T47D (cell line): ENCODE measurements around the gene TMEM217.

Experiments used
- DNase-seq, 2 experiments: peaks; one replicate each; pipeline versions ENCODE4 v3.0.0 to v3.0.0-alpha.2; 2011 to 2012; ENCODE audit warnings: low read depth in 1 of 2, low spot score in 1 of 2
- JUND ChIP-seq: IDR thresholded peaks from 2 replicates; pipeline ENCODE4 v1.6.1; 2012; ENCODE audit warnings: low read depth
- in situ Hi-C: cut with HindIII; loops from 2 replicates; pipeline ENCODE4 v1.10.0; 2016; ENCODE audit warnings: low sequenced_read_pairs, low pct_unique_long_range_greater_than_20kb

The TMEM217 gene

DNA sequence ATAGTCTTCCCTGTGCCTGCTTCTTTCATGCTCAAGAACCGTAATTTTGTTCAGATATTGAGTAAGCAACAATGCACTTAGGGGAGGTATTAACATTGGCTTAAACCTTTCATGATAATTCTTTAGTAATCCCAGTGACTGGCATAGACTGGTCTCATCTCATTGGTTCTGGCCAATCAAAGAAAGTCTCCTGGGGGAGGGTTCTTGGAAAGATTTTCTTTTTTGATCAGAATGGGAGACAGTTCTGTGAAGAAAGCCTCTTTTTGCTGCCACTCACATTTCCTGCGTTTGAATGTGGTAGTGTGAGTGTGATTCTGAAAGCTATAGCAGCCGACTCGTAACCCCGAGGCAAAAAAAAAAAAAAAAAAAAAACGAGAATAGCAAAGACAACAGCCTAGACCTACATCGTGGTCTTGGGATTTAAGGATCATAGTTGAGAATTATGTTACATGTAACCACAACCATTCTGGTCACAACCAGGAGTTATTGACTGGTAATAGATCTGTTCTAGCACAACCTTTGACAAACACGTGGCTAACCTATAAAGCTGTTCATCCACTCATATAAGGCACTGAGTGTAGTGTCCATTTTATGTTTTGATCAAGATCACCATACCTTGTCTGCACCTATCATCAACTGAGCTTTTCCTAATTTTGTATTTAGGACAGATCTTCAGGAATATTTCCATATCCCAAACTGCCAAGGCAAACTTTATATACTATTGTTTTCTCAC, 15.1 kb upstream of the TMEM217 start:
- no peak for TF ChIP-seq JUND

DNA sequence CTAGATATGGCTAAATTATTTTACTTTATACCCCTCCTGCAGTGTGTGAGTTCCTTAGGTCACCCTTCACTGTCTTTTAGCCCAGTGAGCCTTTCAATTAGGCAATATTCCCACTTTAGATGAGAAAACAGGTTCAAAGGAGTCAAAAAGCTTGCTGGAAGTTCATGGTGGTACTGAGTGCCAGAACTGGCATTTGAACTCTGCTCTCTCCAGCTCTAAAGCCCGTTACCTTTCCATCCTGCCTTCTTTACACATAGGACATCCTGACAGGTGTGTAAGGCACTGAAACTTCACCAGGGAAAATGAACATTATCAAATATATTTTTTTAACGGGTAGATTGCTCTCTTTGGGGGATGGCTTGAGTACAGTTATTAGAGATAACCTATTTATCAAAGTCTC, 11.2 kb upstream of the TMEM217 start:
- no peak for DNase-seq
- in situ Hi-C loops = no loop called here
- no peak for TF ChIP-seq JUND

More for the DNA sequence above, 15.1 kb upstream of the TMEM217 start:
- no peak for DNase-seq
- in situ Hi-C loops = no loop called here

DNA sequence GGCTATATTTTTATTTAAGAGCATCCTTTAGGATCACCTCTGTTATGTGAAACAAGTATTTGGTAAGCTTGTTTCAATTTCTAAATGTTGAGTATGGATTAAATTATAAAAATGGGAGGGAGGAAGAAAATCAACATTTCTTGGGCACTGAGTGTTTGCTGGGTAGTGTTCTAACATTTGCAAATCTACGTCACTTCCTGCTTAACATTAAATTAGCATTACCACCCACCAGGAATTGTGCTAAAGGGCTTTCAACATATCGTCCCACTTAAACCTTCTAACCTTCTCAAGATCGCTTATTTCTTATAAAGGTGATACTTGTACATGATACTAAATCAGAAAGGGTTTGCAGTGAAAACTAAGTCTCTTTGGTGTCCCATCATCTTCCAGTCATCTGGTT, 7.9 kb upstream of the TMEM217 start:
- in situ Hi-C loops = no loop called here
- no peak for DNase-seq
- TF ChIP-seq JUND = no peak

DNA sequence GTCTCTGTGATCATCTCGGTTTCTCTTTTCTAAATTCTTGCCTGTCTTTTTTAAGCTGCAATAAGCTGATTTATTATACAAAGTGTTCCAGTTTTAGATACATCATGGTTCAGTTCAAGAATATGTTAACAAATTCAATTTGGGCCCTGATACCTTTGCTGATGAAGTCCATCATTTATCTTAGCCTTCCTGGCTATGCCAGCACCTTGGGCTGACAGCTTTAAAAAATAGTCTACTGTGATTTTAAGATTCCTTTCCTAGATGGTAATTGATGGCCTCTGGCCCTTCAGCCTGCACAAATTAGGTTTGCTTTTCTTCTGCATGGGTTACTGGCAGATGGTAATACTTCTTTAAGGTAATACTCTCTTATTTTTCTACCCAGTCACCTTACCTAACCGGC, 7.1 kb upstream of the TMEM217 start:
- in situ Hi-C loops = no loop called here
- no peak for DNase-seq

DNA sequence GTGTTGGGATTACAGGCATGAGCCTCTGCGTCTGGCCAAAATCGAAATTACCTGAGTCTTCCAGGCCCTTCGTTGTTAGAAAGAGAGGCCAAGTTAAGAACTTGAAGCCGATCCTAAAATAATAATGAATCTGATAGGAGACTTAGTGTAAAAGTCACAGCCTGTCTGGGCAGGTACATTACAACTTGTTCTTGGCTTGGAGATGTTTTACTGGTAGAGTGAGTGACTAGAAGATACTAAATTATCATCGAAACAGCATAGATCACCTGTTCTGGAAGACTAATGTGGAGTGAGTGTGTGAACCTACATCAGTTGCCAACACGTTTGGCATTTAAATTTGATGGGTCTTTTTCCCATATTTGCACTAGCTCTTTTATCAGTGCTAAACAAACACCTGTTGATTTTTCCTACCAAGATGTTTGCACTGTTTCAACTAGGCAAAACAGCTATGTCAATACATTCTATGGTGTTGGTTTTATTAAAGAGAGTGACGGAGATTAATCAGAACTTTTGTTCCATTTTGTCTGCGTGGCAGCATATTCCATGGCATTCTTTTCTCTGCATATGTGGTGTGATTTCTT, 4.6 kb upstream of the TMEM217 start:
- peak in 1 of 2 experiments; percentile 38 for DNase-seq
- in situ Hi-C loops = no loop called here
- TF ChIP-seq JUND = no peak; the same call in 1 of the 2 replicates

More for the DNA sequence above, 7.1 kb upstream of the TMEM217 start:
- no peak for TF ChIP-seq JUND

DNA sequence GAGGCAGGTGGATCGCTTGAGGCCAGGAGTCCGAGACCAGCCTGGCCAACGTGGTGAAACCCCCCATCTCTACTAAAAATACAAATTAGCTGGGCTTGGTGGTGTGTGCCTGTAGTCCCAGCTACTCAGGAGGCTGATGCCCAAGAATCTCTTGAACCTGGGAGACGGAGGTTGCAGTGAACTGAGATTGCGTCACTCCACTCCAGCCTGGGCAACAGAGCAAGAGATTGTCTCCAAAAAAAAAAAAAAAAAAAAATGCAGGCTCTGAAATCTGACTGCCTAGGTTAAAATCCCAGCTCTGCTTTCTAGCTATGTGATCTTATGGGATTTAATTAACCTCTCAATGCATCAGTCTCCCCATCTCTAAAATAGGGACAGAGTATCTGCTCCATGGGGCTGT, 3.3 kb upstream of the TMEM217 start:
- TF ChIP-seq JUND = no peak
- in situ Hi-C loops = no loop called here

DNA sequence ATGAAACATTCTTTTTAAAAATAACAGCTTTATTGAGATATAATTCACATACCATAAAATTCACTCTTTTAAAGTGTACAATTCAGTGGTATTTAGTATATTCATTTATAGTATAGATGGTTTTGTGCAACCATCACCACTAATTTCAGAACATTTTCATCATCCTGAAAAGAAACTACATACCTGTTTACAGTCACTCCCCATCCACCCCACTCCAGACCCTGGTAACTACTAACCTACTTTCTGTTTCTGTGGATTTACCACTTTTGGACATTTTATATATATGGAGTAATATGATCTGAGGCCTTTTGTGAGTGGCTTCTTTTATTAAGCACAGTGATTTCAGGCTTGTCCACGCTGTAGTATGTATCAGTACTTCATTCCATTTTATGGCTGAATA, 2.5 kb upstream of the TMEM217 start:
- in situ Hi-C loops = no loop called here
- TF ChIP-seq JUND = no peak
- no peak for DNase-seq

More for the DNA sequence above, 3.3 kb upstream of the TMEM217 start:
- DNase-seq = no peak

DNA sequence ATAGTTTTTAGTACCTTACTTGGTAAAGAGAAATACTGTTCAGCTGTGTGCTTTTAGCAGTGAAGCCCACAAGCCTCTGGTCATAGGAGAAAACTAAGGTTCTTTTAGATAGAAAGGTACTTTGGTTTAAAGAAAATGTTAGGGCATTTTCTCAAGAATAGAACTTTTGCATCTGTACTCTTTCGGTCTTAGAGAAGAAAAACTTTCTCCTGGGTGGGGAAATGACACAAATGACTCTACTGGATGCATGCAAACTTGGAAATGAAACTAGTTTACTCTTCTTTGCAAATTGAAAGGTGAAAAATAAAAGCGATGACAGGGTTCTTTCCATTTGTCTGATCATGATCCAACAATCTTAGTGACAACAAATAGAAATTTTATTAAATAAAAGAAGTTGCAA, 2.1 kb upstream of the TMEM217 start:
- in situ Hi-C loops = no loop called here
- no peak for DNase-seq
- no peak for TF ChIP-seq JUND

DNA sequence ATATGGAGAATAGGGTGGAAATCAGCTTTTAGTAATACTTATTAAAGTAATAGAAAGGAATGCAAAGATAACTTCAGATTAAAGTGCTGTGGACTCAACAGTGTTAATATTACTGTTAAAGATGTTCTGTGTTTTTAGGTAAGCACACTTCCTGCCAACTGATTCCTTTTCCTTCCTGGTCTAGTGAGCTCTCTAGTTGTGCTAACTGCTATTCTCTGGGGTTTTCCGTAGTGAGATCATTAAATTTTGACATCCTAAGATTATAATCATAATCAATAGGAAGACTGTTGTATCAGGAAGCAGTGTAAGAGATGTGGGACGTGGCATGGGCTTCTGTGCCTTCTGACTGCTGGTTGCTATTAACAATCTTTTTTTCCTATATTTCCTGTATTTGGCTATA, 1.2 kb upstream of the TMEM217 start:
- no peak for DNase-seq
- in situ Hi-C loops = no loop called here
- TF ChIP-seq JUND = no peak

DNA sequence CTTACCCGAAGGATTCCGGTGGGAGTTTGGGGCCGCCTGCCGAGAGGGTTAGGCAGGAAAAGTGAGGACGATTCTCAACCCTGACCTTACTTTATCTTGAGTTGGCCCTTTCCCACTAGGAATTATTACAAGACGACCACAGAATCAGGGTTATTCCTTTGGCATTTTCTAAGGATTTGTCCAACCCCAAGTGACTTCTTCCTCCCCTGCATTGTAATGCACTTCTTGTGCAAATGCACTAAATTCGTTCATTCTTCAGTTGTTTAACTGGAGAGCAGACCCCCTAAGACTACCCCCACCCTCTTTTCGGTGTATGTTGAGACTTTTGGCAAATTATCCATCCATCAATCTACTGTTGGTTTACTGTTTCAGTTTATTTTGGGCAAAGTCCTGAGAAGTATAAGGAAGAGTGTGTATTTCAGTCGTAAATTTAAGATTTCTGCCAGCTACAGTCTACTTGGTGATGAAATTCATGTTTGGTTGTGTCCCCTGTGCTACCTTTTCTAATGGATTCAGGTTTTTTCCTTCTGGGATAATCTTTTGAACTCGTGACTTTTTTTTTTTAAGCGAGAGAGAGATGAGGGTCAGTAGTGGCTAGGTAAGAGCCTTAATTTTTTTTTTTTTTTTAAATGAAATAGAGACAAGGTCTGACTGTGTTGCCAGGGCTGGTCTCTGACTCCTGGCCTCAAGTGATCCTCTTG, 611 bp upstream of the TMEM217 start:
- no peak for DNase-seq
- TF ChIP-seq JUND = no peak
- in situ Hi-C loops = no loop called here

DNA sequence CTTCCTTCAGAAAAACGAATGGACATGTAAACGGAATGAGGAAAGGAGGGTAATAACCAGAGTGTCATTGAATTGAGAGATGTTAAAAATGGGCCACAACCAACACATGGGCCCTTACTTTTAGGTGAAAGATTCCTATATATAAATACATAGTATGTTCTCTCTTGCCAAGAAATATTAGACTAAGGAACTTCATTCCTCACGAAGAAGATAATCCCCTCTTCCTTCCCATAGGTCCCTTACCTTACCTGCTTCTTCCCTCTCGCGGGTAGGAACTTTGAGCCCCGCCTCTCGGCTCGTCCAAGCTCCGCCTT, 667 bp downstream of the TMEM217 start:
- no peak for TF ChIP-seq JUND
- in situ Hi-C loops = no loop called here
- DNase-seq = no peak

DNA sequence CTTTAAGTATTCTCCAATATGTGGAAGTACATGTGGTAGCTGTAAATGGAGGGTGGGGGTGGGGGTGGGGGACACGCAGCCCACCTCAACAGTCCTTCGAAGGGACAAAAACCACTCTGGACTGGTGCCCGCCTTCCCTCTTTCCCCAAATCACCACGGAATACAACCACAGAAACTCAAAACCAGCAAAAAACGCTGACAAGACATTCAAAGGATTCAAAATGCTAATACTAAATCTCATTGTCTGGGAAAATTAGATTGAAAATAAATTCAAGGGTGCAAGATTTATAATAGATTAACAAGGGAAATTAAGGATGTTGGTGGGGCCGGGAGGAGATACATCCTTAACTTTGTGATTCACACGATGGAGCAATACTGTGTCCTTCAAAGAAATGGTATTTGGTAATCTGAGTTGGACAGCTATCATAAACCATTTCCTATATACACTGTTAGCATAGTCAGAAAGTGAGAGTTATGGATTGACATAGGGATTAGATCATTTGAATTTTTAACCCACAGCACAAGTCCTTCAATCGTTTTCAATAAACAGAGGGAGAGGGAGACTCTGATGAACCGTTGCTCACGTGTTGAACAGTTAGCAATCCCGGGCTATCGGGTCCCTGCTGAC, 1.1 kb downstream of the TMEM217 start:
- no peak for DNase-seq
- TF ChIP-seq JUND = no peak
- in situ Hi-C loops = no loop called here

DNA sequence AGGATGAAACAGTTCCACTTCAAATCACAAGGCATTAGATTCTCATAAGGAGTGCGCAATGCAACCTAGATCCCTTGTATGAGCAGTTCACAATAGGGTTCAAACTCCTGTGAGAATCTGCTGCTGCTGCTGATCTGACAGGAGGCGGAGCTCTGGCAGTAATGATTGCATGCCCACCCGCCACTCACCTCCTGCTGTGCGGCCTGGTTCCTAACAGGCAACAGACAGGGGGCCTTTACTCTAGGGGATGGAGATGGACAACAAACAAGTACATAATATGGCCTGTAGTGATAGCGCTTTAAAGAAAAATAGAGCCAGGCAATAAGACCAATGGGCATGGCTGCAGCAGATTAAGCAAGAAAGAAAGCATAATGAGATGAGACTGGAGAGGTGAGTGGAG, 3.1 kb downstream of the TMEM217 start:
- no peak for TF ChIP-seq JUND
- in situ Hi-C loops = no loop called here
- DNase-seq = no peak
